OCI-LY7 (cell line): ENCODE data around the gene ADAMTS7. TPM values are rescaled to one million over a fixed set of nuclear protein-coding genes. Genes with fewer than 3 reads are reported as not detected.

ENCODE experiments used
- Bru-seq: library from RNA; stranded (reverse); fragments of 400-500 nt; gene quantifications from one replicate; lab custom pipeline; 2021; lab: Mats Ljungman, UMichigan
- BruChase-seq, 2 experiments: library from RNA; stranded (reverse); fragments of 400-500 nt; gene quantifications; one replicate each; lab custom pipeline; 2021; lab: Mats Ljungman, UMichigan
- BruUV-seq: library from RNA; stranded (reverse); fragments of 400-500 nt; replicated peaks from 2 replicates; lab custom pipeline; 2021; lab: Mats Ljungman, UMichigan
- CTCF ChIA-PET: fragments of 300-600 bp; sonication (Branson Sonifier 250); formaldehyde crosslinking; loops from one replicate; lab custom pipeline; 2022; ENCODE audit warnings: antibody characterized with exemption; ENCODE audit not compliant: unreplicated experiment; lab: Charles Lee
- POLR2A ChIA-PET: fragments of 300-600 bp; sonication (Branson Sonifier 250); formaldehyde crosslinking; loops from one replicate; lab custom pipeline; 2022; ENCODE audit warnings: antibody characterized with exemption; lab: Charles Lee
- DNase-seq: peaks from one replicate; pipeline ENCODE4 v3.0.0-alpha.2; 2015; ENCODE audit warnings: low spot score
- H2AFZ ChIP-seq: fragments of 200-600 bp; sonication (generic), shearing (Covaris generic); 2 replicates; pipeline ENCODE4 v1.6.1; 2014; ENCODE audit warnings: mild to moderate bottlenecking, antibody characterized with exemption, low read length, moderate library complexity
- H3K27ac ChIP-seq: fragments of 200-600 bp; sonication (generic); 2 replicates; pipeline ENCODE4 v1.5.1; 2014; ENCODE audit warnings: mixed run types, low read depth, mild to moderate bottlenecking, moderate library complexity, low read length, inconsistent platforms; ENCODE audit not compliant: poor library complexity, severe bottlenecking
- H3K36me3 ChIP-seq: fragments of 200-600 bp; sonication (generic); 2 replicates; pipeline ENCODE4 v1.6.1; 2014; ENCODE audit warnings: mild to moderate bottlenecking, antibody characterized with exemption, low read length, moderate library complexity, mixed read lengths; ENCODE audit not compliant: insufficient read depth
- H3K4me1 ChIP-seq: fragments of 200-600 bp; sonication (generic); 2 replicates; pipeline ENCODE4 v1.5.1; 2014; ENCODE audit warnings: mild to moderate bottlenecking, low read length; ENCODE audit not compliant: insufficient read depth, poor library complexity, severe bottlenecking
- H3K4me2 ChIP-seq: fragments of 200-600 bp; sonication (generic); 2 replicates; pipeline ENCODE4 v1.6.1; 2014; ENCODE audit warnings: mild to moderate bottlenecking, low read length
- H3K4me3 ChIP-seq: fragments of 200-600 bp; sonication (generic); 2 replicates; pipeline ENCODE4 v1.5.1; 2014; ENCODE audit warnings: mild to moderate bottlenecking, low read depth, low read length; ENCODE audit not compliant: poor library complexity, severe bottlenecking
- H3K79me2 ChIP-seq: fragments of 200-600 bp; sonication (generic); 2 replicates; pipeline ENCODE4 v1.6.1; 2016; ENCODE audit warnings: low read depth, mild to moderate bottlenecking, low read length, moderate library complexity, mixed read lengths; ENCODE audit not compliant: insufficient read depth
- H3K9me2 ChIP-seq: fragments of 200-600 bp; sonication (generic); 2 replicates; pipeline ENCODE4 v1.6.1; 2016; ENCODE audit warnings: mild to moderate bottlenecking, low read length, mixed read lengths; ENCODE audit not compliant: insufficient read depth
- H3K9me3 ChIP-seq: fragments of 200-600 bp; sonication (generic); 2 replicates; pipeline ENCODE4 v1.6.1; 2014; ENCODE audit warnings: mild to moderate bottlenecking, mixed run types, low read length, mixed read lengths
- H4K20me1 ChIP-seq: fragments of 200-600 bp; sonication (generic); 2 replicates; pipeline ENCODE4 v1.6.1; 2014; ENCODE audit warnings: mild to moderate bottlenecking, antibody characterized with exemption, low read length, moderate library complexity, mixed read lengths; ENCODE audit not compliant: insufficient read depth
- EZH2phosphoT487 ChIP-seq: fragments of 200-600 bp; sonication (generic); IDR thresholded peaks from 2 replicates; pipeline ENCODE4 v1.6.1; 2018; ENCODE audit warnings: low read depth, borderline replicate concordance, mild to moderate bottlenecking, mixed run types, antibody characterized with exemption, low read length, moderate library complexity, mixed read lengths
- intact Hi-C: fragments of 100-400 bp; cut with micrococcal nuclease; formaldehyde crosslinking; loops from one replicate; pipeline ENCODE4 v1.10.0; 2022; ENCODE audit not compliant: unreplicated experiment
- long read RNA-seq: library from polyadenylated mRNA; stranded (forward); transcript quantifications from one replicate; pipeline ENCODE4 v2.0.0, GENCODE V29; 2022
- total RNA-seq, 2 experiments: library from RNA; depleted of rRNA in 1 of 2; stranded (reverse); fragments of >200 nt in 1 of 2; shearing (Covaris generic) in 1 of 2; gene quantifications; 2 replicates each; pipeline ENCODE4 v1.2.3, GENCODE V29; 2014 to 2022
- TF ChIP-seq, protein P1 (sequence below): fragments of 200-600 bp; sonication (generic); conservative IDR thresholded peaks from 2 replicates; pipeline ENCODE4 v1.5.1; 2014; ENCODE audit warnings: mild to moderate bottlenecking, antibody characterized with exemption, low read length, moderate library complexity, mixed read lengths

The ADAMTS7 gene, protein sequence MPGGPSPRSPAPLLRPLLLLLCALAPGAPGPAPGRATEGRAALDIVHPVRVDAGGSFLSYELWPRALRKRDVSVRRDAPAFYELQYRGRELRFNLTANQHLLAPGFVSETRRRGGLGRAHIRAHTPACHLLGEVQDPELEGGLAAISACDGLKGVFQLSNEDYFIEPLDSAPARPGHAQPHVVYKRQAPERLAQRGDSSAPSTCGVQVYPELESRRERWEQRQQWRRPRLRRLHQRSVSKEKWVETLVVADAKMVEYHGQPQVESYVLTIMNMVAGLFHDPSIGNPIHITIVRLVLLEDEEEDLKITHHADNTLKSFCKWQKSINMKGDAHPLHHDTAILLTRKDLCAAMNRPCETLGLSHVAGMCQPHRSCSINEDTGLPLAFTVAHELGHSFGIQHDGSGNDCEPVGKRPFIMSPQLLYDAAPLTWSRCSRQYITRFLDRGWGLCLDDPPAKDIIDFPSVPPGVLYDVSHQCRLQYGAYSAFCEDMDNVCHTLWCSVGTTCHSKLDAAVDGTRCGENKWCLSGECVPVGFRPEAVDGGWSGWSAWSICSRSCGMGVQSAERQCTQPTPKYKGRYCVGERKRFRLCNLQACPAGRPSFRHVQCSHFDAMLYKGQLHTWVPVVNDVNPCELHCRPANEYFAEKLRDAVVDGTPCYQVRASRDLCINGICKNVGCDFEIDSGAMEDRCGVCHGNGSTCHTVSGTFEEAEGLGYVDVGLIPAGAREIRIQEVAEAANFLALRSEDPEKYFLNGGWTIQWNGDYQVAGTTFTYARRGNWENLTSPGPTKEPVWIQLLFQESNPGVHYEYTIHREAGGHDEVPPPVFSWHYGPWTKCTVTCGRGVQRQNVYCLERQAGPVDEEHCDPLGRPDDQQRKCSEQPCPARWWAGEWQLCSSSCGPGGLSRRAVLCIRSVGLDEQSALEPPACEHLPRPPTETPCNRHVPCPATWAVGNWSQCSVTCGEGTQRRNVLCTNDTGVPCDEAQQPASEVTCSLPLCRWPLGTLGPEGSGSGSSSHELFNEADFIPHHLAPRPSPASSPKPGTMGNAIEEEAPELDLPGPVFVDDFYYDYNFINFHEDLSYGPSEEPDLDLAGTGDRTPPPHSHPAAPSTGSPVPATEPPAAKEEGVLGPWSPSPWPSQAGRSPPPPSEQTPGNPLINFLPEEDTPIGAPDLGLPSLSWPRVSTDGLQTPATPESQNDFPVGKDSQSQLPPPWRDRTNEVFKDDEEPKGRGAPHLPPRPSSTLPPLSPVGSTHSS (N-terminal part only)
- total RNA-seq (2014; rRNA removed; shearing (Covaris generic)) (0.13 and 0.19 TPM in 2 replicates), total RNA-seq (2022) (0.08 and 0.11 TPM in 2 replicates), Bru-seq, nascent RNA (percentile 12 among the genes with signal in this experiment), BruChase-seq, experiment 1, labeled RNA remaining after a 6-hour chase (percentile 9 among the genes with signal in this experiment), BruChase-seq, experiment 2, labeled RNA remaining after a 2-hour chase (percentile 14 among the genes with signal in this experiment)
- long read RNA-seq, partial matches to known transcripts: 0 of 1 reads
- long read RNA-seq, other reads (novel, unspliced or antisense): 1 of 1 reads

DNA sequence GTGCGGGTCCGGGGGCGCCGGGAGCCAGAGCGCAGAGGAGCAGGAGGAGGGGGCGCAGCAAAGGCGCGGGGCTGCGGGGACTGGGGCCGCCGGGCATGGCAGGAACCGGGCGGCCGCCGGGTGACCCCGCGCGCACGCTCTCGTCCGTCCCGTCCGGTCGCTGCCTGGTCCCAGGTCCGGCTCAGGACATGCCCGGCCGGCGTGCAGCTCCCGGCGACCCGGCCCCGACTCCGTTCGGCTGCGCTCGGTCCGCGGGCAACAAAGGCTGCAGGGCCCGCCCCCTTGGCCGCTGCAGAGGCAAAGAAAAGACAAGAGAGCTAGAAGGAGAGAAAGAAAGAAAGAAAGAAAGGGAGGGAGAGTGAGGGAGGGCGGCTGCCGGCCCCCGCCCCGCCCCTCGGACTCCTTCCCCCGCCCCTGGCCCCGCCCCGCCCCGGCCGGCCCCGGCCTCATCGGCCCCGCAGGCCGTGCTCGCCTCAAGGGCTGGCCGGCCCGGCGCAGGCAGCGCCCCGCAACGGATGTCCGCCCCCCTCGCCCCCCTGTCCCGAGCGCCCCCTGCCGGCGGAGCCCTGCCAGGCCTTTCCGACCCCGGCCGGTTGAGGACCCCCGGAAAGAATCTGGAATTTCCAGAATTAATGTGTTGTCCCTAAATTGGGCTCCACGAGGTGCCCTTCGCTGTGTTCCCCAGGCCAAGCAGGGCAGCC lies at the start of gene ADAMTS7:
TSS of gene ADAMTS7 (minus strand) at position 341 of the 701 bp plus-strand sequence. CDS start at position 97, 244 bp downstream.
- Histone ChIP-seq H3K27ac (no peak within 1 kb of the TSS), H3K4me2 (peak within 1 kb of the TSS; percentile 63), H2AFZ (no peak within 1 kb of the TSS), H3K4me1 (peaks cover 9% of the 10 kb centered on the region), H3K9me2 (no peaks in the 10 kb centered on the region), H3K36me3 (no peaks in the 10 kb centered on the region), H3K79me2 (no peaks in the 10 kb centered on the region), H3K9me3 (no peaks in the 10 kb centered on the region; the same call in 1 of the 2 replicates), H3K4me3 (peak within 1 kb of the TSS; percentile 56), H4K20me1 (no peaks in the 10 kb centered on the region)
- peak; percentile 61 for DNase-seq
- ChIA-PET POLR2A (no interaction called here), CTCF (no interaction called here)
- intact Hi-C loops: loop anchor here (1.0 kb wide), 1 partner anchor 50 kb away; no protein-coding TSS in a partner anchor
- TF ChIP-seq, protein P1, sequence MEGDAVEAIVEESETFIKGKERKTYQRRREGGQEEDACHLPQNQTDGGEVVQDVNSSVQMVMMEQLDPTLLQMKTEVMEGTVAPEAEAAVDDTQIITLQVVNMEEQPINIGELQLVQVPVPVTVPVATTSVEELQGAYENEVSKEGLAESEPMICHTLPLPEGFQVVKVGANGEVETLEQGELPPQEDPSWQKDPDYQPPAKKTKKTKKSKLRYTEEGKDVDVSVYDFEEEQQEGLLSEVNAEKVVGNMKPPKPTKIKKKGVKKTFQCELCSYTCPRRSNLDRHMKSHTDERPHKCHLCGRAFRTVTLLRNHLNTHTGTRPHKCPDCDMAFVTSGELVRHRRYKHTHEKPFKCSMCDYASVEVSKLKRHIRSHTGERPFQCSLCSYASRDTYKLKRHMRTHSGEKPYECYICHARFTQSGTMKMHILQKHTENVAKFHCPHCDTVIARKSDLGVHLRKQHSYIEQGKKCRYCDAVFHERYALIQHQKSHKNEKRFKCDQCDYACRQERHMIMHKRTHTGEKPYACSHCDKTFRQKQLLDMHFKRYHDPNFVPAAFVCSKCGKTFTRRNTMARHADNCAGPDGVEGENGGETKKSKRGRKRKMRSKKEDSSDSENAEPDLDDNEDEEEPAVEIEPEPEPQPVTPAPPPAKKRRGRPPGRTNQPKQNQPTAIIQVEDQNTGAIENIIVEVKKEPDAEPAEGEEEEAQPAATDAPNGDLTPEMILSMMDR: peak; percentile 81
- no peak for TF ChIP-seq EZH2phosphoT487
- BruUV-seq: no TSS peak

DNA sequence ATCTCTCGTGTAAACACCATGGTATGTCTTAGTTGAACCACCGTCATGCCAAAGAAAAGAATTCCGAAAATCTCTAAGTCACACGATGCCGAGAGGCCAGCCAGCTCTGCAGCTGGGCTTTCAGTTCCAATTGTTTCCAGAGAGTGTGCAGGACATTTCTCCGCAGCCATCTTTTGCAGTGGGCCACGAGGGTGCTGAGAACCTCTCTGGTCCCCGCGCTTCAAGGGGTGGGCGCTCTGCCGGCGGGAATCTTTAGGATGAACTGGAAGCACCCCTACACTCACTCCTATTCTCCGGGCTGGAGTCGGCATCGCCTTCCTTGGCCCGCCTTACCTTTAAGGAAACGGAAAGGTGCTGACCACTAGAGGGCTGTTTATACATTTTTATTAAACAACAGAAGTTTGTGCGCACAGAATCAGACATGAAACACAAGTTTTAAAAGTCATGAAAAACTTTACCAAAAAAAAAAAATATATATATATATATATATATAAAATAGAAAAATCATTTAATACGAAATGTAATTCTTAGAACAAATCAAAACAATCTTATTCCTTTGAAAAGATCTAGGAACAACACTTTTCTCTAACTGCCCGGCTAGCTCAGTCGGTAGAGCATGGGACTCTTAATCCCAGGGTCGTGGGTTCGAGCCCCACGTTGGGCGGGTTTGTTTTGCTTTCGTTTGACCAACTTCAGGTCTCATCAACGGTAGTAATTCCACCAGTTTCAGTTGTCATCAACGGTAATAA lies 48.9 kb upstream of the ADAMTS7 start:
- no peaks in the 10 kb centered on the region for H3K79me2 ChIP-seq
- H3K27ac ChIP-seq: no peak overlapping the region
- peak overlapping the region; percentile 65 for H3K4me3 ChIP-seq
- intact Hi-C loops: no loop called here
- H4K20me1 ChIP-seq: no peaks in the 10 kb centered on the region
- peak overlapping the region; percentile 75 for H3K4me2 ChIP-seq
- ChIA-PET POLR2A (interaction anchor here (0.6 kb wide), 1 partner anchor 59 kb away, joined by 4 read pairs; no protein-coding TSS in a partner anchor), CTCF (no interaction called here)
- TF ChIP-seq, protein P1: peak; percentile 84
- TF ChIP-seq EZH2phosphoT487: no peak
- DNase-seq: peak; percentile 79
- peaks cover 7% of the 10 kb centered on the region; the same call in 1 of the 2 replicates for H3K9me3 ChIP-seq
- no TSS peak for BruUV-seq
- H3K36me3 ChIP-seq: no peaks in the 10 kb centered on the region
- H3K9me2 ChIP-seq: no peaks in the 10 kb centered on the region
- peak overlapping the region; percentile 95 for H2AFZ ChIP-seq
- no peaks in the 10 kb centered on the region for H3K4me1 ChIP-seq
